Osteoblast (primary cell): ENCODE measurements around the gene SMC1B. TPM values are rescaled to one million over a fixed set of nuclear protein-coding genes. Genes with fewer than 3 reads are reported as not detected.
"Not testable (repeated sequence)": the region's sequence is repeated elsewhere in the genome, so short reads cannot be mapped to it uniquely, and the experiment has no call there.

ENCODE experiments used
- DNase-seq: peaks from one replicate; pipeline ENCODE4 v3.0.0; 2011; ENCODE audit warnings: low spot score, mixed read lengths; ENCODE audit not compliant: insufficient read length; ENCODE audit errors: missing footprints
- H2AFZ ChIP-seq: 2 replicates; pipeline ENCODE4 v1.6.0; 2011; ENCODE audit warnings: mild to moderate bottlenecking, low read length
- H3K27ac ChIP-seq: 2 replicates; pipeline ENCODE4 v1.5.1; 2011; ENCODE audit warnings: mild to moderate bottlenecking, low read depth, low read length, moderate library complexity
- H3K27me3 ChIP-seq: 2 replicates; pipeline ENCODE4 v1.6.0; 2012; ENCODE audit warnings: mild to moderate bottlenecking, control low read depth, inconsistent platforms, low read length, moderate library complexity; ENCODE audit not compliant: insufficient read depth
- H3K36me3 ChIP-seq: 2 replicates; pipeline ENCODE4 v1.5.1; 2011; ENCODE audit warnings: mild to moderate bottlenecking, low read length, control low read depth, moderate library complexity; ENCODE audit not compliant: insufficient read depth
- H3K4me1 ChIP-seq: 2 replicates; pipeline ENCODE4 v1.5.1; 2011; ENCODE audit warnings: mild to moderate bottlenecking, low read length, control low read depth, moderate library complexity; ENCODE audit not compliant: insufficient read depth
- H3K4me2 ChIP-seq: 2 replicates; pipeline ENCODE4 v1.6.0; 2011; ENCODE audit warnings: mild to moderate bottlenecking, low read length; ENCODE audit not compliant: insufficient read depth
- H3K4me3 ChIP-seq: fragments of 200-600 bp; sonication (generic); 3 replicates; pipeline ENCODE4 v1.5.1; 2012; ENCODE audit warnings: mild to moderate bottlenecking, low read length, inconsistent platforms; ENCODE audit not compliant: insufficient read depth
- H3K79me2 ChIP-seq: 2 replicates; pipeline ENCODE4 v1.6.0; 2012; ENCODE audit warnings: mild to moderate bottlenecking, low read length, control low read depth, inconsistent platforms; ENCODE audit not compliant: insufficient read depth
- H3K9me3 ChIP-seq: 2 replicates; pipeline ENCODE4 v1.5.1; 2011; ENCODE audit warnings: low read depth, low read length, control low read depth
- H4K20me1 ChIP-seq: 2 replicates; pipeline ENCODE4 v1.6.0; 2012; ENCODE audit warnings: mild to moderate bottlenecking, low read length, control low read depth; ENCODE audit not compliant: insufficient read depth
- total RNA-seq: library from RNA; depleted of rRNA; stranded (reverse); fragments of >200 nt; gene quantifications from 2 replicates; pipeline ENCODE4 v1.2.3, GENCODE V29; 2012
- TF ChIP-seq, protein P1 (sequence below): IDR thresholded peaks from 2 replicates; pipeline ENCODE4 v1.5.1; 2011; ENCODE audit warnings: mild to moderate bottlenecking, low read depth, low read length, moderate library complexity; ENCODE audit errors: extremely low read depth

The SMC1B gene
- total RNA-seq, 1 donor: not detected

DNA sequence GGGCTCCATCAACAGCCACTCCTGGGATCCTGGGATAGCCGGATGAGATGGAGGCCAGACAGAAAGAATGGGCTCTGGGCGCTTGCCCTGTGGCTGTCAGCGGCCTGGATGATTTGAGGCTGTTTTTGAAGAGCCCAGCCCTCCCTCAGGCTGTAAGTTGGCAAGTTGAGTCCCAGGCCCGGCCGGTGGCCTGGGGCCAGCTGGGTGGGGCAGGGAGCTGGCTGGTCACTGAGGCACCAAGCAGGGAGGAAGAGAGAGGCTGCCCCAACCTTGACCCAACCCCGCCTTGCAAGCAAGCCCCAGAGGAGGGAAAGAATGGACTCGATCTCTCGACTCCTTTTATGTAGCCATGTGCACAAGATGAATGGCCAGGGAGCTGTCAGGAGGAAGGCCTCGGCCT, 35.0 kb upstream of the SMC1B start:
- Histone ChIP-seq H3K79me2 (no peaks in the 10 kb centered on the region), H3K36me3 (no peaks in the 10 kb centered on the region), H3K4me3 (no peak overlapping the region), H3K9me3 (no peaks in the 10 kb centered on the region), H4K20me1 (no peaks in the 10 kb centered on the region), H3K27ac (no peak overlapping the region), H3K4me1 (peaks cover 33% of the 10 kb centered on the region), H2AFZ (no peak overlapping the region), H3K4me2 (no peak overlapping the region), H3K27me3 (peaks cover 3% of the 10 kb centered on the region)
- TF ChIP-seq, protein P1, sequence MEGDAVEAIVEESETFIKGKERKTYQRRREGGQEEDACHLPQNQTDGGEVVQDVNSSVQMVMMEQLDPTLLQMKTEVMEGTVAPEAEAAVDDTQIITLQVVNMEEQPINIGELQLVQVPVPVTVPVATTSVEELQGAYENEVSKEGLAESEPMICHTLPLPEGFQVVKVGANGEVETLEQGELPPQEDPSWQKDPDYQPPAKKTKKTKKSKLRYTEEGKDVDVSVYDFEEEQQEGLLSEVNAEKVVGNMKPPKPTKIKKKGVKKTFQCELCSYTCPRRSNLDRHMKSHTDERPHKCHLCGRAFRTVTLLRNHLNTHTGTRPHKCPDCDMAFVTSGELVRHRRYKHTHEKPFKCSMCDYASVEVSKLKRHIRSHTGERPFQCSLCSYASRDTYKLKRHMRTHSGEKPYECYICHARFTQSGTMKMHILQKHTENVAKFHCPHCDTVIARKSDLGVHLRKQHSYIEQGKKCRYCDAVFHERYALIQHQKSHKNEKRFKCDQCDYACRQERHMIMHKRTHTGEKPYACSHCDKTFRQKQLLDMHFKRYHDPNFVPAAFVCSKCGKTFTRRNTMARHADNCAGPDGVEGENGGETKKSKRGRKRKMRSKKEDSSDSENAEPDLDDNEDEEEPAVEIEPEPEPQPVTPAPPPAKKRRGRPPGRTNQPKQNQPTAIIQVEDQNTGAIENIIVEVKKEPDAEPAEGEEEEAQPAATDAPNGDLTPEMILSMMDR: no peak
- DNase-seq: peak; percentile 63

DNA sequence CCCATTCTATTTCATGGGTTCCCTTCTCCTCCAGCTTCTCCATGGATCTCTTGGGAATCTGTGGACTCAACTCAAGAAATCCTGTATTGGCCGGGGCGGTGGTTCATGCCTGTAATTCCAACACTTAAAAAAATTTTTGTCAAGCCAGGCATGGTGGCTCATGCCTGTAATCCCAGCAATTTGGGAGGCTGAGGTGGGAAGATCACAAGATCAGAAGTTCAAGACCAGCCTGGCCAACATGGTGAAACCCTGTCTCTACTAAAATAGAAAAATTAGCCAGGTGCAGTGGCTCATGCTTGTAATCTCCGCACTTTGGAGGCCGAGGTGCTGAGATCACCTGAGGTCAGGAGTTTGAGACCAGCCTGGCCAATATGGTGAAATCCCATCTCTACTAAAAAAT, 34.2 kb upstream of the SMC1B start:
- not testable (repeated sequence) for H3K9me3 ChIP-seq, H3K4me2 ChIP-seq, H2AFZ ChIP-seq

DNA sequence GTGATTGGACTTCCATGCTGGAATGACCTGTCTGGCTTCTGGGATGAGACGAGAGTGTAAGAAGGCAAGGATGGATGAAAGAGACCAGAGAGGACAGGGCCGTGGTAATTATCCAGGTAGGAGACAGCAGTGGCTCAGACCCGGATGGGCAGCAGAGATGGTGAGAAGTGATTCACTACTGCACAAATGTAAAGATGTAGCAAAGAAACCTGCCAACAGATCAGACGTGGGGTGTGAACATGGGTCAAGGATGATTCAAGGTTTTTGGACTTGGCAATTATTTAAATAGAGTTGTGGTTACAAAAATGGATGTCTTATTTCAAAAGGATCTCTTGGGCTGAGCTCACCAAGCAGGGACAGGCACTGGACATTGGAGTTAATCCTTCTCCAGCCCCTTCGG, 32.8 kb upstream of the SMC1B start:
- no peak for DNase-seq
- Histone ChIP-seq H3K27ac (no peak overlapping the region), H3K36me3 (no peaks in the 10 kb centered on the region), H2AFZ (no peak overlapping the region), H3K27me3 (peaks cover 3% of the 10 kb centered on the region), H4K20me1 (no peaks in the 10 kb centered on the region), H3K9me3 (no peaks in the 10 kb centered on the region), H3K4me1 (peaks cover 14% of the 10 kb centered on the region), H3K79me2 (no peaks in the 10 kb centered on the region), H3K4me3 (no peak overlapping the region), H3K4me2 (no peak overlapping the region)
- TF ChIP-seq, protein P1: no peak

More for the DNA sequence above, 34.2 kb upstream of the SMC1B start:
- not testable (repeated sequence) for H3K79me2 ChIP-seq, H4K20me1 ChIP-seq, H3K36me3 ChIP-seq, H3K27me3 ChIP-seq, H3K4me3 ChIP-seq, H3K27ac ChIP-seq, DNase-seq
- peaks cover 27% of the 10 kb centered on the region for H3K4me1 ChIP-seq

DNA sequence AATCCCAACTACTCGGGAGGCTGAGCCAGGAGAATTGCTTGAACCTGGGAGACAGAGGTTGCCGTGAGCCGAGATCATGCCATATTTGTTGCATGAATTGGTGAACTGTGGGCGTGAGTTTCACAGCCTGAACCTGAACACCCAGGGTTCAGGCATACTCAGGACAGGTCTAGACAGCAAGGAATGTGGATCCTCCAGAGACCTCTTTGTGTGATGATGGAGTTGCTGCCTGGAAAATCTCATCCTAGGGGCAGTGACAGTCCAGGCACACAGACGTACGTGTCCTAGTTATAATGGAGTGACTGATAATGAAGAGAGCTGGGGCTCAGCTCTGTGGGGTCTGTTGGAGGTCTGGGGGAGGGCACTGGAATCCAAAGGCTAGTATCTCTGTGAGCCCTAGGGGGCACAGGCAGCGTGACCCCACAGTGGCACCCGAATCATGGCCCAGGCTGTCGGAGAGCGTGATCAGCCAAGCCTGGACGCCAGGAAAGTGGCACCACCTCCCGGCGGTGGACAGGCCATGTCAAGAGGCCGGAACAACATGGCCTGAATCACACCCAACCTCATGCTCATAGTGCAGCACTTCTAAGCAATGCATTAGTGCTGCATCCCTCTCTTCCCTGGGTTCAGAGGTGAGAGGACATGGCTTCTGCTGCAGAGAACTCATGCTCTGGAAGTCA, 31.8 kb upstream of the SMC1B start:
- H3K36me3 ChIP-seq: no peaks in the 10 kb centered on the region
- peaks cover 3% of the 10 kb centered on the region for H3K4me1 ChIP-seq
- no peak overlapping the region for H2AFZ ChIP-seq
- no peak overlapping the region for H3K4me3 ChIP-seq
- H3K79me2 ChIP-seq: no peaks in the 10 kb centered on the region
- no peak for DNase-seq
- H3K9me3 ChIP-seq: no peaks in the 10 kb centered on the region
- H3K27ac ChIP-seq: no peak overlapping the region
- no peaks in the 10 kb centered on the region for H4K20me1 ChIP-seq
- no peak overlapping the region for H3K4me2 ChIP-seq
- peaks cover 3% of the 10 kb centered on the region for H3K27me3 ChIP-seq
- TF ChIP-seq, protein P1: no peak
